ENCODE data around the gene PDZRN4. TPM values are rescaled to one million over a fixed set of nuclear protein-coding genes. Genes with fewer than 3 reads are reported as not detected.

PDZRN4 gene
- total and polyA plus RNA-seq, 2 of the 4 experiments (the other 2 are of a cell fraction), result not detected

GRCh38 chr12:41167701-41168100 lies 20.4 kb upstream of the PDZRN4 start:
- TF ChIP-seq MAZ (IDR thresholded peaks at IDR 0.05; ENCODE audit: borderline replicate concordance, low read depth, low read length) (no peak), CHD1 (IDR thresholded peaks at IDR 0.05; ENCODE audit: low read depth, low read length) (no peak), ELK1 (IDR thresholded peaks at IDR 0.05; ENCODE audit: borderline replicate concordance, low read depth, low read length) (no peak), RCOR1 (IDR thresholded peaks at IDR 0.05; ENCODE audit: insufficient replicate concordance, low read length) (no peak), POLR2A (IDR thresholded peaks at IDR 0.05; ENCODE audit: low read depth, low read length) (no peak), CTCF (conservative IDR thresholded peaks at IDR 0.05; ENCODE audit: low read depth, low read length) (no peak), MXI1 (IDR thresholded peaks at IDR 0.05; ENCODE audit: borderline replicate concordance, low read depth, low read length) (no peak), CEBPB (IDR thresholded peaks at IDR 0.05; ENCODE audit: low read depth, low read length) (no peak), FOS (IDR thresholded peaks at IDR 0.05; ENCODE audit: low read depth, low read length) (no peak), SMC3 (IDR thresholded peaks at IDR 0.05; ENCODE audit: low read depth, low read length) (no peak)
- H2BK15ac ChIP-seq (ENCODE audit: low read depth, low read length), result no peak overlapping the region
- H2BK20ac ChIP-seq (ENCODE audit: low read depth, low read length), result no peak overlapping the region
- POLR2A ChIA-PET (ENCODE audit: unreplicated experiment), result no interaction called here
- H3K27ac ChIP-seq (ENCODE audit: insufficient read depth, low read length), result no peak overlapping the region
- no peak overlapping the region for H2BK5ac ChIP-seq (ENCODE audit: low read depth, low read length, poor library complexity, severe bottlenecking)
- no peak overlapping the region for H2AK5ac ChIP-seq (ENCODE audit: low read depth, low read length)
- no TSS peak for BruUV-seq (replicated peaks)
- no peak overlapping the region for H2BK120ac ChIP-seq (ENCODE audit: low read depth, low read length)
- no peak overlapping the region for H3K9ac ChIP-seq (ENCODE audit: low read depth, low read length)
- H2AK9ac ChIP-seq (replicated peaks; ENCODE audit: low read depth, low read length, poor library complexity), result no peak overlapping the region
- no peaks in the 10 kb centered on the region for H3K9me1 ChIP-seq (ENCODE audit: insufficient read depth, low read length)
- H4K91ac ChIP-seq (ENCODE audit: insufficient read depth, low read depth, low read length), result no peak overlapping the region
- dilution Hi-C loops (cut with HindIII; ENCODE audit: low sequenced_read_pairs, unreplicated experiment) (no loop called here), intact Hi-C loops (cut with micrococcal nuclease) (no loop called here), in situ Hi-C loops (cut with MboI; ENCODE audit: low sequenced_read_pairs) (no loop called here)
- CTCF ChIA-PET, result interaction anchor here (1.0 kb wide), 1 partner anchor 22 kb away, joined by 3 read pairs; no protein-coding TSS in a partner anchor
- H3K79me1 ChIP-seq (ENCODE audit: low read depth in 1 of 2, low read length in 2 of 2), result no peaks in the 10 kb centered on the region
- no peak overlapping the region for H2AFZ ChIP-seq (replicated peaks; ENCODE audit: low read length, poor library complexity)
- H3K27me3 ChIP-seq (ENCODE audit: control insufficient read depth, insufficient read depth, low read length), result no peaks in the 10 kb centered on the region
- no peak overlapping the region for H3K23ac ChIP-seq (ENCODE audit: low read depth, low read length)
- H3K4me2 ChIP-seq (ENCODE audit: low read depth, low read length), result no peak overlapping the region
- no peak overlapping the region for H3K4ac ChIP-seq (ENCODE audit: low read depth, low read length)
- no peak overlapping the region for H3K56ac ChIP-seq (ENCODE audit: extremely low read depth, insufficient read depth, low read length)
- H4K8ac ChIP-seq (ENCODE audit: low read depth in 2 of 2, low read length in 2 of 2), result no peak overlapping the region
- WGBS, 2 experiments (ENCODE audit: extremely low coverage in 2 of 2, insufficient read length in 1 of 2), result no CpG with 5 or more reads among the region's 1 CpG
- no peak for DNase-seq
- no peaks in the 10 kb centered on the region for H3K4me1 ChIP-seq (ENCODE audit: control insufficient read depth, insufficient read depth, low read length)
- H3K14ac ChIP-seq (replicated peaks; ENCODE audit: low read depth, low read length), result no peak overlapping the region
- H4K5ac ChIP-seq (ENCODE audit: low read depth, low read length), result no peak overlapping the region
- no peaks in the 10 kb centered on the region for H3K36me3 ChIP-seq (ENCODE audit: control insufficient read depth, insufficient read depth, low read length)
- H3K4me3 ChIP-seq (ENCODE audit: insufficient read depth, low read depth, low read length), result no peak overlapping the region
- no peak for ATAC-seq (ENCODE audit: low read depth)
- no peaks in the 10 kb centered on the region for H4K20me1 ChIP-seq (ENCODE audit: insufficient read depth, low read length)
- H3K9me3 ChIP-seq (ENCODE audit: control insufficient read depth, insufficient read depth, low read length), result no peaks in the 10 kb centered on the region
- no peak overlapping the region for H3K18ac ChIP-seq (ENCODE audit: low read depth, low read length)

Data from IMR-90 (cell line).